OCI-LY1 (cell line): ENCODE measurements around the gene PDE2A.

Experiments
- H2AFZ ChIP-seq: fragments of 200-600 bp; sonication (generic), shearing (Covaris generic); 2 replicates; pipeline ENCODE4 v1.6.0; 2014; ENCODE audit warnings: antibody characterized with exemption, mild to moderate bottlenecking, low read length
- H3F3A ChIP-seq: fragments of 200-600 bp; sonication (generic), shearing (Covaris generic); 2 replicates; pipeline ENCODE4 v1.6.0; 2014; ENCODE audit warnings: mild to moderate bottlenecking, antibody characterized with exemption, low read length, moderate library complexity; ENCODE audit not compliant: insufficient read depth
- H3K27ac ChIP-seq: fragments of 200-600 bp; sonication (generic); 2 replicates; pipeline ENCODE4 v1.5.1; 2014; ENCODE audit warnings: low read length, mixed run types, mild to moderate bottlenecking, low read depth; ENCODE audit not compliant: poor library complexity, severe bottlenecking
- H3K27me3 ChIP-seq: fragments of 200-600 bp; sonication (generic); 2 replicates; pipeline ENCODE4 v1.6.0; 2014; ENCODE audit warnings: antibody characterized with exemption, mild to moderate bottlenecking, low read length, moderate library complexity; ENCODE audit not compliant: insufficient read depth
- H3K36me3 ChIP-seq: fragments of 200-600 bp; sonication (generic); 2 replicates; pipeline ENCODE4 v1.6.1; 2014; ENCODE audit warnings: mild to moderate bottlenecking, antibody characterized with exemption, low read length, moderate library complexity, mixed read lengths; ENCODE audit not compliant: insufficient read depth
- H3K4me1 ChIP-seq: fragments of 200-600 bp; sonication (generic); 2 replicates; pipeline ENCODE4 v1.5.1; 2014; ENCODE audit warnings: mild to moderate bottlenecking, low read length, moderate library complexity; ENCODE audit not compliant: insufficient read depth, severe bottlenecking
- H3K4me2 ChIP-seq: fragments of 200-600 bp; sonication (generic), shearing (Covaris generic); 2 replicates; pipeline ENCODE4 v1.6.1; 2014; ENCODE audit warnings: low read length
- H3K4me3 ChIP-seq: fragments of 200-600 bp; sonication (generic); 2 replicates; pipeline ENCODE4 v1.5.1; 2014; ENCODE audit warnings: low read length, low read depth, mild to moderate bottlenecking, mixed read lengths; ENCODE audit not compliant: poor library complexity, severe bottlenecking
- H3K79me2 ChIP-seq: fragments of 200-600 bp; shearing (Covaris generic); 2 replicates; pipeline ENCODE4 v1.6.1; 2016; ENCODE audit warnings: mixed run types, low read length, mixed read lengths; ENCODE audit not compliant: insufficient read depth
- H3K9ac ChIP-seq: fragments of 200-600 bp; sonication (generic), shearing (Covaris generic); 2 replicates; pipeline ENCODE4 v1.6.1; 2014; ENCODE audit warnings: mild to moderate bottlenecking, low read length, mixed read lengths
- H3K9me2 ChIP-seq: fragments of 200-600 bp; sonication (generic), shearing (Covaris generic); 2 replicates; pipeline ENCODE4 v1.6.1; 2014; ENCODE audit warnings: low read depth, mild to moderate bottlenecking, low read length, mixed read lengths
- H3K9me3 ChIP-seq: fragments of 200-600 bp; shearing (Covaris generic); 2 replicates; pipeline ENCODE4 v1.6.1; 2014; ENCODE audit warnings: low read length, mixed read lengths
- H4K20me1 ChIP-seq: fragments of 200-600 bp; sonication (generic), shearing (Covaris generic); 2 replicates; pipeline ENCODE4 v1.6.0; 2016; ENCODE audit warnings: mild to moderate bottlenecking, low read length; ENCODE audit not compliant: insufficient read depth
- CTCF ChIP-seq: fragments of 200-600 bp; sonication (generic), shearing (Covaris generic); IDR thresholded peaks from 2 replicates; pipeline ENCODE4 v1.5.1; 2017; ENCODE audit warnings: mild to moderate bottlenecking, antibody characterized with exemption, low read length, moderate library complexity, mixed read lengths
- EZH2 ChIP-seq: fragments of 200-600 bp; sonication (generic), shearing (Covaris generic); IDR thresholded peaks from 2 replicates; pipeline ENCODE4 v1.8.0; 2017; ENCODE audit warnings: borderline replicate concordance, mixed run types, mild to moderate bottlenecking, antibody characterized with exemption, low read length, moderate library complexity, mixed read lengths

PDE2A gene

GRCh38 chr11:72721689-72722049 lies 47.4 kb upstream of the PDE2A start:
- Histone ChIP-seq H3K9me3 (no peaks in the 10 kb centered on the region), H3K27me3 (no peaks in the 10 kb centered on the region), H3K27ac (peak overlapping the region; percentile 73), H3K9me2 (no peaks in the 10 kb centered on the region), H3K4me1 (peaks cover 54% of the 10 kb centered on the region), H3K4me3 (peak overlapping the region; percentile 71), H2AFZ (no peak overlapping the region), H3K36me3 (peaks cover 14% of the 10 kb centered on the region), H3K9ac (peak overlapping the region; percentile 82), H3K4me2 (peak overlapping the region; percentile 92), H3K79me2 (peaks cover 13% of the 10 kb centered on the region; the same call in 1 of the 2 replicates), H4K20me1 (no peaks in the 10 kb centered on the region), H3F3A (no peaks in the 10 kb centered on the region)
- TF ChIP-seq EZH2 = no peak
- no peak for TF ChIP-seq CTCF

- H3K4me3 ChIP-seq = peak overlapping the region; percentile 71
- H3K27me3 ChIP-seq = no peaks in the 10 kb centered on the region
- H3K27ac ChIP-seq = peak overlapping the region; percentile 73
- H3K4me1 ChIP-seq = peaks cover 51% of the 10 kb centered on the region
- TF ChIP-seq EZH2 (no peak), CTCF (no peak)
- H3F3A ChIP-seq = no peaks in the 10 kb centered on the region
- H3K36me3 ChIP-seq = peaks cover 14% of the 10 kb centered on the region
- H3K79me2 ChIP-seq = peaks cover 13% of the 10 kb centered on the region; the same call in 1 of the 2 replicates
- no peaks in the 10 kb centered on the region for H3K9me3 ChIP-seq
- no peaks in the 10 kb centered on the region for H4K20me1 ChIP-seq
- no peaks in the 10 kb centered on the region for H3K9me2 ChIP-seq
- H3K9ac ChIP-seq = peak overlapping the region; percentile 82
- peak overlapping the region; percentile 92 for H3K4me2 ChIP-seq
- H2AFZ ChIP-seq = no peak overlapping the region
Measured at GRCh38 chr11:72721276-72721675, 47.1 kb upstream of the PDE2A start.

- Histone ChIP-seq H3K9ac (peak overlapping the region; percentile 82; the same call in 1 of the 2 replicates), H3K36me3 (peaks cover 10% of the 10 kb centered on the region; the same call in 1 of the 2 replicates), H3K4me2 (peak overlapping the region; percentile 92), H3K27ac (peak overlapping the region; percentile 73), H2AFZ (no peak overlapping the region), H3K27me3 (no peaks in the 10 kb centered on the region), H3K4me1 (peaks cover 50% of the 10 kb centered on the region), H3F3A (no peaks in the 10 kb centered on the region), H3K79me2 (peaks cover 13% of the 10 kb centered on the region; the same call in 1 of the 2 replicates), H3K9me3 (no peaks in the 10 kb centered on the region), H4K20me1 (no peaks in the 10 kb centered on the region), H3K9me2 (no peaks in the 10 kb centered on the region), H3K4me3 (peak overlapping the region; percentile 71)
- TF ChIP-seq EZH2 = no peak
- no peak for TF ChIP-seq CTCF
Measured at GRCh38 chr11:72720784-72721183, 46.6 kb upstream of the PDE2A start.
